Upper lobe of left lung (tissue), 6 donors: ENCODE data around the gene SIVA1. TPM values are rescaled to one million over a fixed set of nuclear protein-coding genes. Genes with fewer than 3 reads are reported as not detected.

Source experiments
- ATAC-seq, 2 donors: fragments of 200-7000 bp; cut with Tn5 transposase; one replicate each; pipeline ENCODE4 v1.9.1; 2022; ENCODE audit warnings: mild to moderate bottlenecking in 2 of 2, moderate library complexity in 2 of 2; ENCODE audit not compliant: low FRiP score in 2 of 2
- DNase-seq, 2 donors: peaks; one replicate each; pipeline ENCODE4 v3.0.0-alpha.2; 2019 to 2020
- H3K27ac ChIP-seq, 4 donors: fragments of 200-600 bp; sonication (generic); one replicate each; pipeline ENCODE4 v1.5.1; 2016 to 2019
- H3K27me3 ChIP-seq, 4 donors: fragments of 200-600 bp; sonication (generic); one replicate each; pipeline ENCODE4 v1.5.1; 2017 to 2019
- H3K36me3 ChIP-seq, 4 donors: fragments of 200-600 bp; sonication (generic); one replicate each; pipeline ENCODE4 v1.5.1; 2016 to 2019
- H3K4me1 ChIP-seq, 4 donors: fragments of 200-600 bp; sonication (generic); one replicate each; pipeline ENCODE4 v1.5.1; 2018 to 2019
- H3K4me3 ChIP-seq, 4 donors: fragments of 200-600 bp; sonication (generic); one replicate each; pipeline ENCODE4 v1.5.1; 2017 to 2019; ENCODE audit warnings: mild to moderate bottlenecking in 2 of 4, moderate library complexity in 1 of 4
- H3K9me3 ChIP-seq, 4 donors: fragments of 200-600 bp; sonication (generic); one replicate each; pipeline ENCODE4 v1.5.1; 2018 to 2019
- EP300 ChIP-seq, 4 donors: sonication (generic); formaldehyde crosslinking; IDR thresholded peaks; one replicate each; pipeline ENCODE4 v1.5.1; 2017; ENCODE audit warnings: antibody characterized with exemption in 4 of 4, control low read depth in 2 of 4
- POLR2A ChIP-seq, 4 donors: fragments of 450-650 bp; IDR thresholded peaks; one replicate each; pipeline ENCODE4 v1.5.1; 2016 to 2017; ENCODE audit warnings: antibody characterized with exemption in 4 of 4, mild to moderate bottlenecking in 2 of 4
- POLR2AphosphoS5 ChIP-seq, 2 donors: sonication (generic); formaldehyde crosslinking; IDR thresholded peaks; one replicate each; pipeline ENCODE4 v1.5.1; 2017; ENCODE audit warnings: antibody characterized with exemption in 2 of 2
- WGBS, 2 donors: methylation state at CpG; one replicate each; pipeline ENCODE4 v1.1.5; 2017 to 2018; 5-methylcytosine and 5-hydroxymethylcytosine counted together
- total RNA-seq, 6 donors: library from RNA; depleted of rRNA in 4 of 6; stranded (reverse); fragments of >200 nt in 4 of 6; gene quantifications; one replicate each; pipeline versions ENCODE4 v1.1.0 to v1.2.1, GENCODE V29; 2016 to 2021
- TF ChIP-seq, protein P1 (sequence below), 6 experiments: fragments of 450-650 bp in 4 of 6; fragments of 200-600 bp in 2 of 6; sonication (generic) in 2 of 6; IDR thresholded peaks; one replicate each; pipeline ENCODE4 v1.5.1; 2016 to 2019; ENCODE audit warnings: antibody characterized with exemption in 6 of 6
- donor health status: DM: no; HTN: no; CAD: no; lungs with moderate emphysema.
- donor health status: DM: no; HTN: yes; CAD: no; lungs with severe emphysema.

The SIVA1 gene
- total RNA-seq, 6 donors from 2014 or later: 72.3 to 241 (median 91.0) TPM

DNA sequence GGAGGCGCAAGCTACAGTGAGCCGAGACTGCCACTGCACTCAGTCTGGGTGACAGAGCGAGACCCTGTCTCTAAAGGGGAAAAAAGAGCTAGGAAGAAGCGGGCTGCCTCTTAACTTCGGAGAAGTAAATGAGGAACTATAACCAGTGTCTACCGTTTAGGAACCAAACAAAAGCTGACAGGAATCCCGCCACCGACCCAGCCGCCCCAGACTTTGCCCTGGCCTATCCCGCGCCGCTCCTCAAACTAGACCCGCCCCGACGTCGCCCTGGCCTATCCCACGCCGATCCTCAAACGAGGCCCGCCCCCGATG, 568 bp upstream of the SIVA1 start:
- peaks cover 14 to 39% (median 24%) of the 10 kb centered on the region in 4 donors for H3K4me1 ChIP-seq
- H3K4me3 ChIP-seq: peak overlapping the region in 3 of 4 donors; percentile 82 to 97 (median 84)
- no peaks in the 10 kb centered on the region for H3K27me3 ChIP-seq
- peak overlapping the region; percentile 86 to 91 (median 90) for H3K27ac ChIP-seq
- ATAC-seq (no peak), DNase-seq (no peak)
- no peaks in the 10 kb centered on the region for H3K9me3 ChIP-seq
- TF ChIP-seq, protein P1, sequence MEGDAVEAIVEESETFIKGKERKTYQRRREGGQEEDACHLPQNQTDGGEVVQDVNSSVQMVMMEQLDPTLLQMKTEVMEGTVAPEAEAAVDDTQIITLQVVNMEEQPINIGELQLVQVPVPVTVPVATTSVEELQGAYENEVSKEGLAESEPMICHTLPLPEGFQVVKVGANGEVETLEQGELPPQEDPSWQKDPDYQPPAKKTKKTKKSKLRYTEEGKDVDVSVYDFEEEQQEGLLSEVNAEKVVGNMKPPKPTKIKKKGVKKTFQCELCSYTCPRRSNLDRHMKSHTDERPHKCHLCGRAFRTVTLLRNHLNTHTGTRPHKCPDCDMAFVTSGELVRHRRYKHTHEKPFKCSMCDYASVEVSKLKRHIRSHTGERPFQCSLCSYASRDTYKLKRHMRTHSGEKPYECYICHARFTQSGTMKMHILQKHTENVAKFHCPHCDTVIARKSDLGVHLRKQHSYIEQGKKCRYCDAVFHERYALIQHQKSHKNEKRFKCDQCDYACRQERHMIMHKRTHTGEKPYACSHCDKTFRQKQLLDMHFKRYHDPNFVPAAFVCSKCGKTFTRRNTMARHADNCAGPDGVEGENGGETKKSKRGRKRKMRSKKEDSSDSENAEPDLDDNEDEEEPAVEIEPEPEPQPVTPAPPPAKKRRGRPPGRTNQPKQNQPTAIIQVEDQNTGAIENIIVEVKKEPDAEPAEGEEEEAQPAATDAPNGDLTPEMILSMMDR (IDR thresholded peaks at IDR 0.05): no peak
- TF ChIP-seq EP300 (IDR thresholded peaks at IDR 0.05) (no peak), POLR2A (IDR thresholded peaks at IDR 0.05) (peak in 2 of 4 donors; percentile 21 to 22), POLR2AphosphoS5 (IDR thresholded peaks at IDR 0.05) (no peak)
- WGBS, 2 donors: 6 to 9% methylated on average over 12 to 17 of the region's 21 CpGs
- H3K36me3 ChIP-seq: peaks cover 4 to 23% (median 18%) of the 10 kb centered on the region in 4 donors

DNA sequence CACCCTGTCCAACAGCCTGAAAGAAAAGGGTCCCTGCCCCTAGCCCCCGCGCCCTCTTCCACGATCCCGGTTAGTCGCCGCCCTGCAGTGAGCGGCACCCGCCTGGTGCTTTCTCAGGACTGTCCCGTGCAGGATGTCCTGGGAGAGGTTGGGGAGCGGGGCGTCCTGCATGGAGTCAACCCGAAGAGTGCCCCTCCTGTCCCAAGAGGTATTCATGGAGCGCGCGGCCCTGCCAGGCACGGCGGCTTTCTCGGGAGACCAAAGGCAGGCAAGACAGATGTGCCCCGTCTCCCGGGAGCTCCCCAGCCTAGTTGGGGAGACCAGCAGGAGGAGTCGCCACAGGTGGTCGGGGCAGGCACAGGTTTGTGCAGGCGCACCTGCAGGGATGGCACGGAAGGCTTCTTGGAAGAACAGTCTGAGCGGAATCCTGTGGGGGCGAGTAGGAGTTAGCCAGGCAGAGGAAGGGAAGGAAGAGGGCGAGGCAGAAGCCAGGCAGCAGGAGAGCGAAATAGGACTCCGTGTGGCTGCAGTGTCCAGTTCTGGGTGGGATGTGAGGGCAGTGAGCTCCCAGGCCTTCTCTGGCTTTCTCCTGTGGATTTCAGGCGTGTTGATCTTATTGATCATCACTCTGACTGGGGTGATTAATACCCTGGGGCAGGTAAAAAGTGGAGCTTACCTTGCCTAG, 723 bp downstream of the SIVA1 start:
- H3K27ac ChIP-seq: peak overlapping the region; percentile 86 to 91 (median 90)
- 3 to 5% methylated on average over 12 to 25 of the region's 30 CpGs for WGBS, 2 donors
- DNase-seq: peak in 1 of 2 donors; percentile 87
- H3K4me3 ChIP-seq: peak overlapping the region; percentile 82 to 97 (median 90)
- no peaks in the 10 kb centered on the region for H3K27me3 ChIP-seq
- peaks cover 4 to 36% (median 29%) of the 10 kb centered on the region in 4 donors for H3K36me3 ChIP-seq
- no peaks in the 10 kb centered on the region for H3K9me3 ChIP-seq
- H3K4me1 ChIP-seq: peaks cover 14 to 31% (median 24%) of the 10 kb centered on the region in 4 donors
- ATAC-seq: peak in 1 of 2 donors; percentile 2
- no peak for TF ChIP-seq POLR2A (IDR thresholded peaks at IDR 0.05)
- TF ChIP-seq POLR2AphosphoS5 (IDR thresholded peaks at IDR 0.05): no peak
- TF ChIP-seq, protein P1 (IDR thresholded peaks at IDR 0.05): no peak
- no peak for TF ChIP-seq EP300 (IDR thresholded peaks at IDR 0.05)

DNA sequence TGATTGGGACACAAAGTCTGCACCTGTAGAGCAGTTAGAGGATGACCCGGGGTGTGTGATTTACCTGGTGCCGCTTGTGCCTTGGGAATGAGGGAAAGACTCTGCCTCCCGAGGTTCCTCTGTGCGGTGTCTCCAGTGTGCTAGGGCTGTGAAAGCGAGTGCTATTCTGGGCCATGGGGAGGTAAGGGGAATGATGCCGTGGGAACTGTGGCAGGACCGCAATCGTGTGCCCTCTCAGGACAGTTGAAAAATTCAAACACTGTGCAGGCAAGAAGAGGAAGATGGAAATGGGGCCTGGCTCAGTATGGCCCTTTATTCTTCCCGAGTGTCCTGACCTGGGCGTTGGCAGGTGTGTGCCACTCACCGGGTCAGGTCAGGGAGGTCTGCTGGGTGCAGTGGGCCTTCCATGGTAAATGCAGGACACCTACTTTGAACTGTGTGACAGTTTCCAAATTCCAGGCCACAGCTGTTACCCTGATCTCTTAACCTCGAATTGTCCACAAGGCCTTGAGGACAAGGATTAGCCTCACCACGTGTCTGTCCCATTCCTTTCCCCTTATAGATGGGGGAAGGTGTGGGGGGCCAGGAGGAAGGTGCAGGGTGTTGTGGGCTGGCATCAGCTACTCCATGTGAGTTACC, 1.4 kb downstream of the SIVA1 start:
- peak overlapping the region; percentile 82 to 97 (median 90) for H3K4me3 ChIP-seq
- DNase-seq (no peak), ATAC-seq (no peak)
- peak overlapping the region in 2 of 4 donors; percentile 86 to 91 for H3K27ac ChIP-seq
- peaks cover 14 to 27% (median 23%) of the 10 kb centered on the region in 4 donors for H3K4me1 ChIP-seq
- TF ChIP-seq EP300 (IDR thresholded peaks at IDR 0.05) (no peak), POLR2A (IDR thresholded peaks at IDR 0.05) (no peak), POLR2AphosphoS5 (IDR thresholded peaks at IDR 0.05) (no peak)
- TF ChIP-seq, protein P1 (IDR thresholded peaks at IDR 0.05): no peak
- WGBS, 2 donors: 50 to 66% methylated on average over 12 to 13 of the region's 13 CpGs
- H3K36me3 ChIP-seq: peaks cover 11 to 42% (median 35%) of the 10 kb centered on the region in 4 donors
- H3K27me3 ChIP-seq: no peaks in the 10 kb centered on the region
- H3K9me3 ChIP-seq: no peaks in the 10 kb centered on the region

DNA sequence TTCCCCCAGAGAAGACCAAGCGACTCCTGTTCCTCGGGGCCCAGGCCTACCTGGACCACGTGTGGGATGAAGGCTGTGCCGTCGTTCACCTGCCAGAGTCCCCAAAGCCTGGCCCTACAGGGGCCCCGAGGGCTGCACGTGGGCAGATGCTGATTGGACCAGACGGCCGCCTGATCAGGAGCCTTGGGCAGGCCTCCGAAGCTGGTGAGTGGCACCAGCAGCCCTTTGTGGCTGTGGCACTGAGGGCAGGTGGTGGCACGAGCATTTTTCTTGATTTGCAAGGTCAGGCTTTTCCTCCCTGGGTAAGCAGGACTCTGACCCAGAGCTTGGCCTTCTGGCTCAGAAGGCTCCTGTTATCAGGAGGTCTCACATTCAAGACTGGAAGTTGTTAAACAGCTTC, 2.7 kb downstream of the SIVA1 start:
- DNase-seq (peak in 1 of 2 donors; percentile 50), ATAC-seq (no peak)
- peaks cover 13 to 54% (median 48%) of the 10 kb centered on the region in 4 donors for H3K36me3 ChIP-seq
- H3K9me3 ChIP-seq: no peaks in the 10 kb centered on the region
- WGBS, 2 donors: 78 to 87% methylated on average over 4 to 11 of the region's 11 CpGs
- H3K4me1 ChIP-seq: peaks cover 14 to 27% (median 23%) of the 10 kb centered on the region in 4 donors
- no peaks in the 10 kb centered on the region for H3K27me3 ChIP-seq
- TF ChIP-seq EP300 (IDR thresholded peaks at IDR 0.05) (no peak), POLR2AphosphoS5 (IDR thresholded peaks at IDR 0.05) (no peak), POLR2A (IDR thresholded peaks at IDR 0.05) (no peak)
- TF ChIP-seq, protein P1 (IDR thresholded peaks at IDR 0.05): no peak
- no peak overlapping the region for H3K27ac ChIP-seq
- H3K4me3 ChIP-seq: no peak overlapping the region
